WI38 (cell line): ENCODE results near the gene CADM1.

Experiments
- H3K4me3 ChIP-seq: 2 replicates; pipeline ENCODE4 v1.5.1; 2011; ENCODE audit warnings: low read depth, mild to moderate bottlenecking, control low read depth, low read length
- CTCF ChIP-seq: IDR thresholded peaks from 2 replicates; pipeline ENCODE4 v1.5.1; 2012; ENCODE audit warnings: low read depth, mild to moderate bottlenecking, control low read depth, low read length

The CADM1 gene

GRCh38 chr11:115406404-115406803 is 97.8 kb downstream of the CADM1 start:
- H3K4me3 ChIP-seq: no peak overlapping the region
- TF ChIP-seq CTCF: no peak

- TF ChIP-seq CTCF: no peak
- H3K4me3 ChIP-seq: no peak overlapping the region
These were observed 105.7 kb downstream of the CADM1 start for GRCh38 chr11:115398333-115399080.

- H3K4me3 ChIP-seq: no peak overlapping the region
- TF ChIP-seq CTCF: no peak
These were observed 107.7 kb downstream of the CADM1 start for GRCh38 chr11:115396533-115396932.

- no peak overlapping the region for H3K4me3 ChIP-seq
These were observed 110.3 kb downstream of the CADM1 start for GRCh38 chr11:115393950-115394349.

GRCh38 chr11:115391598-115391997 is 112.6 kb downstream of the CADM1 start:
- no peak overlapping the region for H3K4me3 ChIP-seq
- TF ChIP-seq CTCF: no peak

More at GRCh38 chr11:115393950-115394349, 110.3 kb downstream of the CADM1 start:
- TF ChIP-seq CTCF: no peak

- no peak overlapping the region for H3K4me3 ChIP-seq
- no peak for TF ChIP-seq CTCF
These were observed 113.1 kb downstream of the CADM1 start for GRCh38 chr11:115391160-115391559.

GRCh38 chr11:115390441-115390840 is 113.8 kb downstream of the CADM1 start:
- no peak for TF ChIP-seq CTCF
- no peak overlapping the region for H3K4me3 ChIP-seq
